Astrocyte of the spinal cord (primary cell): Measurements from ENCODE around the gene ROBO2.

Experiments
- DNase-seq: peaks from one replicate; pipeline ENCODE4 v3.0.0; 2011; ENCODE audit warnings: low read depth, low spot score
- H3K4me3 ChIP-seq: 2 replicates; pipeline ENCODE4 v1.5.1; 2011; ENCODE audit warnings: low read depth, mild to moderate bottlenecking, low read length, moderate library complexity
- CTCF ChIP-seq: IDR thresholded peaks from 2 replicates; pipeline ENCODE4 v1.5.1; 2012; ENCODE audit warnings: low read depth, mild to moderate bottlenecking, low read length, inconsistent platforms
- in situ Hi-C: cut with HindIII; loops from 2 replicates; pipeline ENCODE4 v1.10.0; 2017; ENCODE audit warnings: low sequenced_read_pairs

Gene ROBO2

GRCh38 chr3:77296527-77296926 is 256.6 kb downstream of the ROBO2 start:
- no peak overlapping the region for H3K4me3 ChIP-seq
- no peak for TF ChIP-seq CTCF
- in situ Hi-C loops = no loop called here
- DNase-seq = no peak

DNA sequence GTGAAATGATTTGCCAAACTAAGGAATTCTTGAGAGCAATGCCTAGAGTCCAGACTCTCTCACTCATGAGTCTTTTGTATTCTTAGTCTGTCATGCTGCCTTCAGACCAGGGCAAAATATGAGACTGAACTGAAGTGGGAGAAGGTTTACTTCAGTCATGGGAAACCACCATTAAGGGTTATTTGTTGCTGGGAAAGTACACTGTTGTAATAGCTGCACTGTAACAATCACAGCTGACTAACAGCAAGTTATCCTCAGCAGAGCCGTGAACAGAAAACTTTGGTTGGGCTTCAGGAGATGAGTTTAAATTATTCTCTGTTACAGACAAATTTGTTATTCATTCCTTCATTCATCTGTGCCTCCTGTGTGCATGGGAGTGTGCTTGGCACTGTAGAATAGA is 258.5 kb downstream of the ROBO2 start:
- in situ Hi-C loops = no loop called here
- H3K4me3 ChIP-seq = no peak overlapping the region
- no peak for TF ChIP-seq CTCF
- DNase-seq = no peak

- in situ Hi-C loops = no loop called here
- TF ChIP-seq CTCF = no peak
- DNase-seq = no peak
- H3K4me3 ChIP-seq = no peak overlapping the region
These were observed 264.2 kb downstream of the ROBO2 start for GRCh38 chr3:77303955-77304699.

GRCh38 chr3:77304700-77305021 is 264.8 kb downstream of the ROBO2 start:
- no peak for TF ChIP-seq CTCF
- in situ Hi-C loops = no loop called here
- DNase-seq = no peak
- H3K4me3 ChIP-seq = no peak overlapping the region

DNA sequence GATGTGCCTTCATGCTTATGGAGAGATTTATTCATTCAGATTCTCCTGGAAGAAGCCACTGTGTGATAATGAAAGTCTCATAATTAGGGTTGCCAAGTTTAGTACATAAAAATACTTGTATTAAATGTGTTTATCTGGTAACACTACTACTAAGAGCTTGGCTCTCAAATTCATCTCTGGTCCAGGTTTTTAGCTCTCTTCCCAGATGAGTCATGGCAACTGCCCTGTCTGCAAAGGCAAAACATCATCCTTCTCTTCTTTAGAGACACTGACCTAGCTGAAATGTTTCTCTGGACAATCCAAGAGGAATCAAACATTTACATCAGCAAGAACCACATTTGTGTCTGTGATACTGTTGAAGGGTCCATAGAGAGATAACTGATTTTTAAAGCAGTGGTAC is 269.6 kb downstream of the ROBO2 start:
- H3K4me3 ChIP-seq = no peak overlapping the region
- in situ Hi-C loops = no loop called here
- TF ChIP-seq CTCF = no peak
- no peak for DNase-seq

DNA sequence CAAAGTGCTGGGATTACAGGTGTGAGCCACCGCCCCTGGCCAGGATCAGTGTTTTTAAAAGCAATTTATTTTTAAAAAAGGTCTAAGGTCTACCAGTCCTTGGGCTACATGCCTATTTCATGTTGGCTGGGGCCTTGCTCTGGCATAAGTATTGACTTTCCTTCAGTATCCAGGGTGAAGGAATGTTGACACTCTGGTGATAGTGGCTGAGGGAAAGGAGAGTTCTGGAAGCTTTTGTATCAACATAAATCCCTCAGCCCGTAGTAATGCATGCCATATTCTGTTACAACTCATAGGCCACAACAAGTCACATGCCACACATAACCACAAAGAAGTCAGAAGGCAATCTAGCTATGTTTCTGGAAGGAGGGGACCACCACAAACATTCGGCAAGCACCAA is 273.9 kb downstream of the ROBO2 start:
- no peak for TF ChIP-seq CTCF
- in situ Hi-C loops = no loop called here

GRCh38 chr3:77319711-77320110 is 279.8 kb downstream of the ROBO2 start:
- in situ Hi-C loops = no loop called here
- DNase-seq = no peak
- no peak overlapping the region for H3K4me3 ChIP-seq
- TF ChIP-seq CTCF = peak; percentile 35

More for the DNA sequence above, 273.9 kb downstream of the ROBO2 start:
- H3K4me3 ChIP-seq = no peak overlapping the region
- DNase-seq = no peak
